Fibroblast of mammary gland (primary cell): ENCODE data around the gene NUDT14.

Source experiments
- DNase-seq: peaks from one replicate; pipeline ENCODE4 v3.0.0-alpha.2; 2010; ENCODE audit warnings: low read depth
- H3K4me3 ChIP-seq: 2 replicates; pipeline ENCODE4 v1.5.1; 2011; ENCODE audit warnings: low read depth, mild to moderate bottlenecking, low read length, moderate library complexity; ENCODE audit not compliant: control insufficient read depth
- TF ChIP-seq, protein P1 (sequence below): conservative IDR thresholded peaks from 2 replicates; pipeline ENCODE4 v1.5.1; 2011; ENCODE audit warnings: low read depth, low read length, inconsistent platforms; ENCODE audit not compliant: control insufficient read depth, insufficient read depth

NUDT14 gene

GRCh38 chr14:105161309-105161708 lies 19.8 kb downstream of the NUDT14 start:
- no peak overlapping the region for H3K4me3 ChIP-seq
- TF ChIP-seq, protein P1, sequence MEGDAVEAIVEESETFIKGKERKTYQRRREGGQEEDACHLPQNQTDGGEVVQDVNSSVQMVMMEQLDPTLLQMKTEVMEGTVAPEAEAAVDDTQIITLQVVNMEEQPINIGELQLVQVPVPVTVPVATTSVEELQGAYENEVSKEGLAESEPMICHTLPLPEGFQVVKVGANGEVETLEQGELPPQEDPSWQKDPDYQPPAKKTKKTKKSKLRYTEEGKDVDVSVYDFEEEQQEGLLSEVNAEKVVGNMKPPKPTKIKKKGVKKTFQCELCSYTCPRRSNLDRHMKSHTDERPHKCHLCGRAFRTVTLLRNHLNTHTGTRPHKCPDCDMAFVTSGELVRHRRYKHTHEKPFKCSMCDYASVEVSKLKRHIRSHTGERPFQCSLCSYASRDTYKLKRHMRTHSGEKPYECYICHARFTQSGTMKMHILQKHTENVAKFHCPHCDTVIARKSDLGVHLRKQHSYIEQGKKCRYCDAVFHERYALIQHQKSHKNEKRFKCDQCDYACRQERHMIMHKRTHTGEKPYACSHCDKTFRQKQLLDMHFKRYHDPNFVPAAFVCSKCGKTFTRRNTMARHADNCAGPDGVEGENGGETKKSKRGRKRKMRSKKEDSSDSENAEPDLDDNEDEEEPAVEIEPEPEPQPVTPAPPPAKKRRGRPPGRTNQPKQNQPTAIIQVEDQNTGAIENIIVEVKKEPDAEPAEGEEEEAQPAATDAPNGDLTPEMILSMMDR, result no peak
- no peak for DNase-seq

DNA sequence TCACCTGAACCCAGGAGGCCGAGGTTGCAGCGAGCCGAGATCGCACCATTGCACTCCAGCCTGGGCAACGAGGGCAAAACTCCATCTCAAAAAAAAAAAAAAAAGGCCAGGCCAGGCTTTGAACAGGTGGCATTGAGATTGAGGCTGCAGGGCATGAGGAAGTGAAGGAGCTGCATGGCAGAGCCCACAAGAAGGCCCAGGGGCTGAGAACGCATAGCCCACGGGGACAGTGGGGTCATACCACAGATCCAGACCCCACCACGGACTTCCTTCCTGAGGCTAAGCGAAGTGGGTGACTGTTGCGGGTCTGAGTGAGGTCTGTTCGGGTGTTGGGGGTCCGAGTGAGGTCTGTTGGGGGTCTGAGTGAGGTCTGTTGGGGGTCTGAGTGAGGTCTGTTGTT lies 20.3 kb downstream of the NUDT14 start:
- H3K4me3 ChIP-seq, result no peak overlapping the region
- no peak for DNase-seq
- TF ChIP-seq, protein P1, result no peak

- TF ChIP-seq, protein P1, result no peak
- no peak overlapping the region for H3K4me3 ChIP-seq
- no peak for DNase-seq
These were observed 21.8 kb downstream of the NUDT14 start for GRCh38 chr14:105159344-105159743.

DNA sequence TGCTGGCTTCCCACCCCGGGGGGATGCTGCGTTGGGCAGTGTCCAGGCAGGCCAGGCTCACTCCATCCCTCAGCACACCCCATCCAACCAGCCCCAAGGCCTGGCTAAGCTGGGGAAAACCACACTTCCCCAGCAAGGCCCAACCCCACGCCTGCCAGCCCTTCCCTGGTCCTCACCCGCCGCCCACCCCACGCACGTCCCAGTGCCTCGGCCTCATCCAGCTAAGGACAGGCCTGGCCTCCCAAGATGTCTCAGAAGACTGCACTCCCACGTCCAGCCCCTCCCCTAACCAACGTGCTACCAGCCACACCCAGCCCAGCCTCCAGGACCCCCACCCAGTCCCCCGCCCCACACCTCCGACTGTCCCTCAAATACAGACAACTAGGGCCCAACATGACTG lies 22.3 kb downstream of the NUDT14 start:
- TF ChIP-seq, protein P1, result no peak
- no peak overlapping the region for H3K4me3 ChIP-seq
- no peak for DNase-seq

GRCh38 chr14:105157872-105158271 lies 23.2 kb downstream of the NUDT14 start:
- TF ChIP-seq, protein P1, result no peak

DNA sequence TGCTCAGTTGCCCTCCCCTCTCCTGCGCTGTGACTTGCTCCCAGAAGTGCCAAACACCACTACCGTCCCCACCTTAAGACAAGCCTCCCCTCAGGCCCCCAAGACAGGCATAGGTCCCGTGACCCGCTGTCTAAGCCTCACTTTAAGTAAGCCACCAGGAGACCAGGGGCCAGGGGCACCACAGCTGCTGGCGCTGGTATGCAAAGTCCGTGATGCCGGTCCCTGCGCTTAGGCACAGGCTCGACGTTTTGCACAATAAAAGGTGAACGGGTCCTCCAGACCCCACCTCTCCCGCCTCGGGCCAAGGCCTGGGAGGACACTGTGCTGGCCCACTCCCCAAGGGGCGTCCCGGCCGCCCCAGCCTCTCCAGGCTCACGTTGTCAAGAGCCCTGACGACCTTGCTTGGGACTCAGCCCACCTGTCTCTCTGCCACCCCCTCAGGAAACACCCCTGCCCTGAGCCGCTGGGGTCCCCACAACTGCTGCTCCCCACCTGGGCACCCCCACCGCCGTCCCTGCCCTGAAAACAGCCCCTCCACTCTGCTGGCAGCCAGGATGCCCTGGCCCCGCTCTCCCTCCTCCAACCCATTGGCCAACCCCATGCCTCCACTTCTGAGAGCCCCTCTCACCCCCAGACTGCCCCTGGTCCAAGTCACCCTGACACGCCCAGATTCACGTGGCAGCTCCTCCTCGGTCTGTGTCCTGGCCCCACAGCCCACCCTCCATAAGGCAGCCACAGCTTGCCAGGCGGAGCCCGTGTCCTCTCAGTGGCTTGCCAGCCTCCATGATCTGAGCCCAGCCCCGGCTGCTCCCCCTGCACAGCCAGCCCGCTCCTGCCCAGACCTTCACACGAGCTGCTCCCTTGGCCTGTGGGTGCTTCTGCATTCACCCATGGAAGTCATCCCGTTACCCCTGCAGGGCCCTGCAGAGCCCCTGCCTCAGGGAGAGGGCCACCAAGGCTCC lies 24.4 kb downstream of the NUDT14 start:
- DNase-seq, result no peak
- TF ChIP-seq, protein P1, result no peak
- H3K4me3 ChIP-seq, result no peak overlapping the region

More at GRCh38 chr14:105157872-105158271, 23.2 kb downstream of the NUDT14 start:
- H3K4me3 ChIP-seq, result no peak overlapping the region
- no peak for DNase-seq
